HepG2 (cell line): ENCODE results near the gene DUSP15. TPM values are rescaled to one million over a fixed set of nuclear protein-coding genes. Genes with fewer than 3 reads are reported as not detected.

Experiments used
- CBX1 ChIP-seq: IDR thresholded peaks from one replicate; pipeline ENCODE4 v1.6.1; 2016; ENCODE audit warnings: antibody characterized with exemption, low read depth
- CREB1 ChIP-seq, 2 experiments: fragments of 450-650 bp in 1 of 2; IDR thresholded peaks; 2 replicates each; pipeline ENCODE4 v1.6.1; 2016 to 2017; ENCODE audit warnings: control low read depth in 1 of 2, mild to moderate bottlenecking in 1 of 2, missing compliant biosample characterization in 1 of 2, missing genetic modification characterization in 1 of 2
- DR1 ChIP-seq: sonication (generic); formaldehyde crosslinking; IDR thresholded peaks from 2 replicates; pipeline ENCODE4 v1.8.0; 2021; ENCODE audit warnings: mild to moderate bottlenecking, missing genetic modification reagents, inconsistent platforms
- GABPA ChIP-seq, 2 experiments: IDR thresholded peaks; 2 replicates each; pipeline ENCODE4 v1.6.1; 2011 to 2016; ENCODE audit warnings: low read depth in 2 of 2, low read length in 1 of 2, missing biosample characterization in 1 of 2, missing genetic modification characterization in 1 of 2
- HOXA5 ChIP-seq: sonication (generic); formaldehyde crosslinking; IDR thresholded peaks from 2 replicates; pipeline ENCODE4 v1.4.0; 2020; ENCODE audit warnings: missing genetic modification reagents
- NFIC ChIP-seq: IDR thresholded peaks from 2 replicates; pipeline ENCODE4 v1.6.1; 2012; ENCODE audit warnings: mild to moderate bottlenecking, low read length, inconsistent platforms
- RBM39 ChIP-seq: fragments of 200-400 bp; formaldehyde crosslinking; IDR thresholded peaks from one replicate; pipeline ENCODE4 v1.6.1; 2018; ENCODE audit warnings: antibody characterized with exemption, mild to moderate bottlenecking, low read depth, low read length; ENCODE audit not compliant: poor library complexity, severe bottlenecking
- REL ChIP-seq: sonication (generic); formaldehyde crosslinking; conservative IDR thresholded peaks from 2 replicates; pipeline ENCODE4 v1.8.0; 2022; ENCODE audit warnings: mild to moderate bottlenecking, missing genetic modification reagents, moderate library complexity
- RFX3 ChIP-seq: IDR thresholded peaks from 2 replicates; pipeline ENCODE4 v1.6.1; 2016; ENCODE audit warnings: missing biosample characterization, missing genetic modification reagents
- SMAD9 ChIP-seq: sonication (generic); formaldehyde crosslinking; IDR thresholded peaks from 2 replicates; pipeline ENCODE4 v1.5.1; 2020; ENCODE audit warnings: mild to moderate bottlenecking, missing genetic modification reagents
- SRSF1 ChIP-seq: fragments of 200-400 bp; formaldehyde crosslinking; optimal IDR thresholded peaks from 2 replicates; pipeline ENCODE3; 2017; ENCODE audit warnings: mild to moderate bottlenecking, low read depth, low read length, moderate library complexity
- TBX2 ChIP-seq: sonication (generic); formaldehyde crosslinking; IDR thresholded peaks from 2 replicates; pipeline ENCODE4 v1.5.0; 2020; ENCODE audit warnings: missing genetic modification reagents, mild to moderate bottlenecking, borderline replicate concordance
- ZFP62 ChIP-seq: sonication (generic); formaldehyde crosslinking; IDR thresholded peaks from 2 replicates; pipeline ENCODE4 v1.4.0; 2020; ENCODE audit warnings: missing genetic modification reagents
- ZNF205 ChIP-seq: IDR thresholded peaks from 2 replicates; pipeline ENCODE4 v1.6.1; 2018; ENCODE audit warnings: missing biosample characterization, missing genetic modification reagents
- ZNF235 ChIP-seq: sonication (generic); formaldehyde crosslinking; IDR thresholded peaks from 2 replicates; pipeline ENCODE4 v1.8.1; 2023; ENCODE audit warnings: mild to moderate bottlenecking, missing genetic modification reagents, borderline replicate concordance
- ZNF446 ChIP-seq: sonication (generic); formaldehyde crosslinking; IDR thresholded peaks from 2 replicates; pipeline ENCODE4 v1.5.0; 2020; ENCODE audit warnings: mild to moderate bottlenecking, missing genetic modification reagents
- polyA plus RNA-seq, 8 experiments: library from polyadenylated mRNA; depleted of rRNA in 3 of 8; stranded (reverse) in 7 of 8; unstranded in 1 of 8; fragments of >200 nt; fragmentation: Illumina TruSeq in 4 of 8; extraction: Trizol in 4 of 8; gene quantifications; 2 replicates each; pipeline versions ENCODE4 v1.2.1 to v1.2.3, GENCODE V29; 2011 to 2016; ENCODE audit warnings: low read depth in 4 of 8, missing spikeins in 1 of 8, mixed read lengths in 1 of 8; ENCODE audit not compliant: insufficient read depth in 1 of 8
- total RNA-seq, 5 experiments: library from RNA; depleted of rRNA; stranded (reverse); fragments of >200 nt; fragmentation: Illumina TruSeq; extraction: Trizol; gene quantifications; 2 replicates each; pipeline ENCODE4 v1.2.3, GENCODE V29; 2016; ENCODE audit warnings: low read depth in 1 of 5
- TF ChIP-seq, protein P1 (sequence below): IDR thresholded peaks from 2 replicates; pipeline ENCODE4 v1.6.1; 2016; ENCODE audit warnings: mild to moderate bottlenecking
- TF ChIP-seq, protein P2 (sequence below): sonication (generic); formaldehyde crosslinking; IDR thresholded peaks from 2 replicates; pipeline ENCODE4 v1.5.0; 2020; ENCODE audit warnings: mild to moderate bottlenecking, low read depth, missing genetic modification reagents, borderline replicate concordance
- TF ChIP-seq, protein P3 (sequence below), 2 experiments: sonication (generic) in 1 of 2; formaldehyde crosslinking in 1 of 2; IDR thresholded peaks; 2 replicates each; pipeline versions ENCODE4 v1.4.0 to v1.6.1; 2018 to 2020; ENCODE audit warnings: missing genetic modification reagents in 2 of 2, borderline replicate concordance in 1 of 2, low read depth in 1 of 2, mild to moderate bottlenecking in 1 of 2, missing biosample characterization in 1 of 2
- TF ChIP-seq, protein P4 (sequence below): sonication (generic); formaldehyde crosslinking; IDR thresholded peaks from 2 replicates; pipeline ENCODE4 v1.9.0; 2021; ENCODE audit warnings: missing genetic modification reagents, borderline replicate concordance
- TF ChIP-seq, protein P5 (sequence below): sonication (generic); formaldehyde crosslinking; IDR thresholded peaks from 2 replicates; pipeline ENCODE4 v1.5.0; 2020; ENCODE audit warnings: missing genetic modification reagents, mild to moderate bottlenecking, borderline replicate concordance

Gene DUSP15
- total and polyA plus RNA-seq, 2 of the 13 experiments (the other 11 are each of a cell fraction or from before 2014, with no cell fraction given), result 0.17 to 0.93 TPM

DNA sequence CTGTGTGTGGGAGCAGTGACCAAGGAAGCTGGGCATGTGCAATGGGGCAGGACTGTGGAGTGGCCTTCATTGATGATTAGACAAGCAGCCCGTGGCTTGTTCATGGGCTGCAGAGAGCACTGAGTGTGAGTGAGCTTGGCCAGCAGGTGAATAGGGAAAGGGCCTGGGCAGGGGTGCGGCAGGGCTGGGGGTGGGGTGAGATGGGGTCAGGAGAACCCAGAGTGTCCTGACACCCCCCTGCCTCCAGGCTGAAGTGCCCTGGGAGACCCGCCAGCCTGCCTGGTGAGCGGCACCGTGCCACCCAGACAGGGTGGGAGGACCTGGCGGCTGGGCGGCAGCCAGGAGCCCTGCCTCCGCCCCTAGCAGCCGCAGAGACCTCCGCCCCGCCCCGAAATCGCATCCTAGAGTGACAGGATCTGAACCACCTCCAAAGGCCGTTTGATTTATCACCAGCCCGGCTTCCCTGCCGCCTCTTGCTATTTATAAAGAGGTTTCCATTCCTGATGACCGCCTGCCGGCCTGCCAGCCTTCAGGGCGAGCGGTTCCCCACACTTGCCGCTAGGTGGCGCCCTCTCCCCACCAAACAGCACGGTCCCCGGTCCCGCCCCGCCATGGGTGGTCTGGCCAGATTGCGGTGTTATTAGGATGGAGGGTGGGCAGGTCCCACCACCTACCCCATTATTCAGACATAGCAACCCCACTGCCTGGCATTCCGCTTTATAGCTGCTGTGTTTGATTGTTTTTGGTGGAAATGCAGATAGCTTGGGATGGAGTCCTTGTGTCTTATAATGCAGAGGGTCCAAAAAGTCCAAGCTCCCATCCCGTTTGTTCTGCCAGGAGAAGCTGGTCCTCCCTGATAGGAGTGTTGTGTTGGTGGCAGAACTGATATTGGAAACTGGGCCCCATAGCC is 47.7 kb downstream of the DUSP15 start (continued):
- TF ChIP-seq RFX3 (CRISPR knock-in tag) (no peak), ZNF205 (CRISPR knock-in tag) (no peak), ZNF235 (CRISPR knock-in tag) (no peak), NFIC (no peak), SMAD9 (CRISPR knock-in tag) (no peak), ZNF446 (CRISPR knock-in tag) (no peak), RBM39 (peak; percentile 35), TBX2 (CRISPR knock-in tag) (peak; percentile 38; the same call in 1 of the 2 replicates), GABPA (IDR thresholded peaks at IDR 0.05; ENCODE audit: low read depth, low read length) (no peak), GABPA (CRISPR knock-in tag; IDR thresholded peaks at IDR 0.05; ENCODE audit: low read depth) (no peak), ZFP62 (no peak), REL (CRISPR knock-in tag) (no peak), HOXA5 (0 out of 2 replicates have a peak, but pooled peaks have one; percentile 29), SRSF1 (no peak), DR1 (CRISPR knock-in tag) (0 out of 2 replicates have a peak, but pooled peaks have one; percentile 29), CBX1 (no peak), CREB1 (IDR thresholded peaks at IDR 0.05) (no peak), CREB1 (CRISPR knock-in tag; IDR thresholded peaks at IDR 0.05) (no peak)
- TF ChIP-seq, protein P1, sequence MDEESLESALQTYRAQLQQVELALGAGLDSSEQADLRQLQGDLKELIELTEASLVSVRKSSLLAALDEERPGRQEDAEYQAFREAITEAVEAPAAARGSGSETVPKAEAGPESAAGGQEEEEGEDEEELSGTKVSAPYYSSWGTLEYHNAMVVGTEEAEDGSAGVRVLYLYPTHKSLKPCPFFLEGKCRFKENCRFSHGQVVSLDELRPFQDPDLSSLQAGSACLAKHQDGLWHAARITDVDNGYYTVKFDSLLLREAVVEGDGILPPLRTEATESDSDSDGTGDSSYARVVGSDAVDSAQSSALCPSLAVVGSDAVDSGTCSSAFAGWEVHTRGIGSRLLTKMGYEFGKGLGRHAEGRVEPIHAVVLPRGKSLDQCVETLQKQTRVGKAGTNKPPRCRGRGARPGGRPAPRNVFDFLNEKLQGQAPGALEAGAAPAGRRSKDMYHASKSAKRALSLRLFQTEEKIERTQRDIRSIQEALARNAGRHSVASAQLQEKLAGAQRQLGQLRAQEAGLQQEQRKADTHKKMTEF (CRISPR knock-in tag), result no peak; the same call in 1 of the 2 replicates
- TF ChIP-seq, protein P2, sequence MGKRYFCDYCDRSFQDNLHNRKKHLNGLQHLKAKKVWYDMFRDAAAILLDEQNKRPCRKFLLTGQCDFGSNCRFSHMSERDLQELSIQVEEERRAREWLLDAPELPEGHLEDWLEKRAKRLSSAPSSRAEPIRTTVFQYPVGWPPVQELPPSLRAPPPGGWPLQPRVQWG (CRISPR knock-in tag), result no peak
- TF ChIP-seq, protein P3, sequence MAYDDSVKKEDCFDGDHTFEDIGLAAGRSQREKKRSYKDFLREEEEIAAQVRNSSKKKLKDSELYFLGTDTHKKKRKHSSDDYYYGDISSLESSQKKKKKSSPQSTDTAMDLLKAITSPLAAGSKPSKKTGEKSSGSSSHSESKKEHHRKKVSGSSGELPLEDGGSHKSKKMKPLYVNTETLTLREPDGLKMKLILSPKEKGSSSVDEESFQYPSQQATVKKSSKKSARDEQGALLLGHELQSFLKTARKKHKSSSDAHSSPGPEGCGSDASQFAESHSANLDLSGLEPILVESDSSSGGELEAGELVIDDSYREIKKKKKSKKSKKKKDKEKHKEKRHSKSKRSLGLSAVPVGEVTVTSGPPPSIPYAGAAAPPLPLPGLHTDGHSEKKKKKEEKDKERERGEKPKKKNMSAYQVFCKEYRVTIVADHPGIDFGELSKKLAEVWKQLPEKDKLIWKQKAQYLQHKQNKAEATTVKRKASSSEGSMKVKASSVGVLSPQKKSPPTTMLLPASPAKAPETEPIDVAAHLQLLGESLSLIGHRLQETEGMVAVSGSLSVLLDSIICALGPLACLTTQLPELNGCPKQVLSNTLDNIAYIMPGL (CRISPR knock-in tag; IDR thresholded peaks at IDR 0.05; ENCODE audit: borderline replicate concordance in 1 of 2, low read depth in 1 of 2), result peak; percentile 38 to 53; a peak in 2 of 4 replicates
- TF ChIP-seq, protein P4, sequence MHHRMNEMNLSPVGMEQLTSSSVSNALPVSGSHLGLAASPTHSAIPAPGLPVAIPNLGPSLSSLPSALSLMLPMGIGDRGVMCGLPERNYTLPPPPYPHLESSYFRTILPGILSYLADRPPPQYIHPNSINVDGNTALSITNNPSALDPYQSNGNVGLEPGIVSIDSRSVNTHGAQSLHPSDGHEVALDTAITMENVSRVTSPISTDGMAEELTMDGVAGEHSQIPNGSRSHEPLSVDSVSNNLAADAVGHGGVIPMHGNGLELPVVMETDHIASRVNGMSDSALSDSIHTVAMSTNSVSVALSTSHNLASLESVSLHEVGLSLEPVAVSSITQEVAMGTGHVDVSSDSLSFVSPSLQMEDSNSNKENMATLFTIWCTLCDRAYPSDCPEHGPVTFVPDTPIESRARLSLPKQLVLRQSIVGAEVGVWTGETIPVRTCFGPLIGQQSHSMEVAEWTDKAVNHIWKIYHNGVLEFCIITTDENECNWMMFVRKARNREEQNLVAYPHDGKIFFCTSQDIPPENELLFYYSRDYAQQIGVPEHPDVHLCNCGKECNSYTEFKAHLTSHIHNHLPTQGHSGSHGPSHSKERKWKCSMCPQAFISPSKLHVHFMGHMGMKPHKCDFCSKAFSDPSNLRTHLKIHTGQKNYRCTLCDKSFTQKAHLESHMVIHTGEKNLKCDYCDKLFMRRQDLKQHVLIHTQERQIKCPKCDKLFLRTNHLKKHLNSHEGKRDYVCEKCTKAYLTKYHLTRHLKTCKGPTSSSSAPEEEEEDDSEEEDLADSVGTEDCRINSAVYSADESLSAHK (CRISPR knock-in tag), result no peak
- TF ChIP-seq, protein P5, sequence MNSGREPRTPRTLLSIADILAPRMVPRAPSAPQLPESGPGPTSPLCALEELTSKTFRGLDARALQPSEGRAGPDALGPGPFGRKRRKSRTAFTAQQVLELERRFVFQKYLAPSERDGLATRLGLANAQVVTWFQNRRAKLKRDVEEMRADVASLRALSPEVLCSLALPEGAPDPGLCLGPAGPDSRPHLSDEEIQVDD, result peak; percentile 48; the same call in 1 of the 2 replicates
